ENCODE data around the gene ANKRD2.

Gene ANKRD2

DNA sequence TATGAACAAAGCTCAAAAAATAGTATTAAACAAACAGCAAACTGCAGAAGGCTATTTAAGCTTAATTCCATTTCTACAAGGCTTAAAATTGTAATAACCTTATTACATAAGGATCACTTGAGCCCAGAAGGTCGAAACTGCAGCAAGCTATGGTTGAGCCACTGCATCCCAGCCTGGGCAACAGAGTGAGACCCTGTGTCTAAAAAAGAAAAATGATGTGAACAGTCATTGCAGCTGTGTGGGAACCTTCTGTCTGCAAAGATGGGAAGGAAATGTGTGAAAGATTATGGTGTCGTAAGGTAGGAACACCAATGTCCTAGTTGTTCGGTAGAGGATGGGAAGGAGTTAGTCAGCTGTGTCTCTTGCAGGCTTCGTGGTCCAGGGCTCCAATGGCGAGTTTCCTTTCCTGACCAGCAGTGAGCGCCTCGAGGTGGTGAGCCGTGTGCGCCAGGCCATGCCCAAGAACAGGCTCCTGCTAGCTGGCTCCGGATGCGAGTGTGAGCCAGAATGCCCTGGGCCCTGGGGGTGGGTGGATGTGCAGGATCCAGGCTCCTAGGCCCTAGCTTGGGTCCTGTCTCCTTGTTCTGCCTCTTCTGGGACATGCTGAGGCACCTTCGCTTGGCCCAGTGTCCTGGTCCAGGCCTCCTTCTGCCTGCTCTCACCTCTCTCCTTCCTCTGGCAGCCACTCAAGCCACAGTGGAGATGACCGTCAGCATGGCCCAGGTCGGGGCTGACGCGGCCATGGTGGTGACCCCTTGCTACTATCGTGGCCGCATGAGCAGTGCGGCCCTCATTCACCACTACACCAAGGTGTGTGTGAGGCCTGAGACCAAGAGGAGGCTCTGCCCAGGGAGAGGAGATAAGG lies 26.1 kb downstream of the ANKRD2 start:
- DNase-seq = no peak

- no peak for DNase-seq
Measured at GRCh38 chr10:97599272-97599619, 26.7 kb downstream of the ANKRD2 start.

DNA sequence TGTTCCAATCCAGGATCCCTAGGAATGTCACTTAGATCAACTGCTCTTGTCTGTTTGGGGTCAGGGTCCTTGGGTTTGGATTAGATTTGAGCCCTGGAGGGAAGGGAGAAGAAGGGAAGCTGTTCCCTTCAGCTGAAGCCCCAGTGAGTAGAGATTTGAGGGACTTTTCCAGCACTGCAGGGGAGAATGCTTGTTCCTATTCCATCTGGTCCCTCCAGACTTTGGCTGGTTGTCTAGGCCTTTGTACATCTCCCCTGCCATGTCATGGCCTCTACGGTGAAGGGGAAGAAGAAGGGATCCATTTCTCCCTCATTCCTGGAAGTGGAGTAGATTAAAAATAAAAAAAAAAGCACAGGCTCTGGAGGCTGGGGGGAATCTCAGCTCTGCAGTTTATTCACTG lies 28.0 kb downstream of the ANKRD2 start:
- DNase-seq = no peak

- no peak for DNase-seq
Measured at GRCh38 chr10:97601268-97602215, 29.0 kb downstream of the ANKRD2 start.

GRCh38 chr10:97607095-97607636 lies 34.6 kb downstream of the ANKRD2 start:
- no peak for DNase-seq

GRCh38 chr10:97608991-97609561 lies 36.5 kb downstream of the ANKRD2 start:
- DNase-seq = no peak

DNA sequence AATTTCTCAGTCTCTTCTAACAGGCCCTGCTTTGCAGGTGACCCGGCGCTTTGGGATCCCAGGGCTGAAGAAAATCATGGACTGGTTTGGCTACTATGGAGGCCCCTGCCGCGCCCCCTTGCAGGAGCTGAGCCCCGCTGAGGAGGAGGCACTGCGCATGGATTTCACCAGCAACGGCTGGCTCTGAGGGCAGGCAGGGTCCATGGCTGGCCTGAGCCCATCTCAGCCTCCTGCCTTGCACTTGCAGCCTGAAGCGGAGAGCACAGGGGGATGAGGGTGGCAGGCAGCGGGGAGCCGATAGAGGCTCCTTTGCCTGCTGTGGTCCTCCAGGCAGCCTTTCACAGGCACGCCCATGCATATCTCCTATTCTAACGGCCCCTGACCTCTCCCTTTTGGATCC lies 38.9 kb downstream of the ANKRD2 start:
- no peak for DNase-seq

- peak; percentile 14 for DNase-seq
Measured at GRCh38 chr10:97612386-97612785, 39.8 kb downstream of the ANKRD2 start.

- no peak for DNase-seq
Measured at GRCh38 chr10:97618285-97618684, 45.7 kb downstream of the ANKRD2 start.

DNA sequence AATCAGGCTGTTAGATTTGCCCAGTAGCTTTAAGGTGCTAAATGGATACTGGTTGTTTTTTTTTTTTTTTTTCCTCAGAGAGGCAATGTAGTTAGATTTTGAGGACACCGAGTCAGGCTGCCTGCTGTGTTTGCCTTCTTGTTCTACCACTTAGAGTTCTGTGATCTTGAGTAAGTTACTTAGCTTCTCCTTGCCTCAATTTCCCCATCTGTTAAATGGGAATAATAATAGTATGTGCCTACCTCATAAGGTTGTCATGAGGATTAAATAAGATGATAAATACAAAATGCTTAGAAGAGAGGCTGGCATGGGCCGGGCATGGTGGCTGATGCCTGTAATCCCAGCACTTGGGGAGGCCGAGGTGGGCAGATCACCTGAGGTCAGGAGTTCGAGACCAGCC lies 46.2 kb downstream of the ANKRD2 start:
- DNase-seq = no peak

DNA sequence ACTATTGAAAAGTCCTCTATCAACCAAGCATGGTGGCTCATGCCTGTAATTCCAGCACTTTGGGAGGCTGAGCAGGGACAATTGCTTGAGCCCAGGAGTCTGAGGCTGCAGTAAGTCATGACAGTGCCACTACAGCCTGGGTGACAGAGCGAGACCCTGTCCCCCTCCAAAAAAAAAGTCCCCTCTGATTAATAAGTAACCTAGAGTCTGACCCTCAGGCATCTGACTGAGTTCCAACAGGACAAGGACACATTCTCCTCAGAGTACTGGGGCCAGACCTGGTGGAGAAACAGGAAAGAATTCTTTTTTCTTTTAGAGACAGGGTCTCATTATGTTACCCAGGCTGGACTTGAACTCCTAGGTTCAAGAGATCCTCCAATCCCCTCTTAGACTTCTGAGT lies 50.7 kb downstream of the ANKRD2 start:
- DNase-seq = no peak

- no peak for DNase-seq
Measured at GRCh38 chr10:97627731-97628130, 55.2 kb downstream of the ANKRD2 start.

DNA sequence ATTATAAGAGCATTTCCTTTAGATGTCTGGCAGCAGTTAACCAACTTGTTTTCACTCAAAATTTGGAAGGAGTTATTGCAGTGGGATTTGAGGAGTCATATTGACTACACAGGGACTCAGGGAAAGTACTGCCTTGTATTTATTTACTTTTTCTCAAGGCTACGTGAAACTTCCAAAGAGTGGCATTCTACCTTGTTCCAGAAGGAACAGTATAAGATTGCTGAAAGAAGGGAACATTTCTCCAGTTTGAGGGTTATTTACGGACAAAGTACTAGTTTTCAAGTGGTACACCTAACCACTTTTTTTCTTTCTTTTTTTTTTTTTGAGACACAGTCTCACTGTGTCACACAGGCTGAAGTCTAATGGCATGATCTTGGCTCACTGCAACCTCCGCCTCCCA lies 55.6 kb downstream of the ANKRD2 start:
- no peak for DNase-seq

- DNase-seq = no peak
Measured at GRCh38 chr10:97629289-97629688, 56.7 kb downstream of the ANKRD2 start.

GRCh38 chr10:97631098-97631497 lies 58.5 kb downstream of the ANKRD2 start:
- no peak for DNase-seq

- DNase-seq = peak; percentile 97
Measured at GRCh38 chr10:97632949-97633884, 60.6 kb downstream of the ANKRD2 start, which contains the start of gene MORN4. MORN4 (minus strand) TSS chr10:97633500; CDS start chr10:97619653, 13,847 bp downstream.

All from activated CD4-positive, alpha-beta T cell treated with anti-CD3 and anti-CD28 coated beads, Interleukin-2, Interleukin-6, amounts not matched to agents 100 ng/mL and 50 ng/mL, durations not matched to agents 16 hours and 8 hours (primary cell).